ENCODE results near the gene CPNE1. TPM values are rescaled to one million over a fixed set of nuclear protein-coding genes. Genes with fewer than 3 reads are reported as not detected.
A peak's percentile ranks its signal among the peaks of the same experiment; 100 is the strongest.

Gene CPNE1
- total RNA-seq, 1 donor from 2014 or later, result 142 TPM

- Mint-ChIP-seq H3K4me1 (ENCODE audit: low read depth) (no peaks in the 10 kb centered on the region), H3K27me3 (ENCODE audit: low read depth) (no peaks in the 10 kb centered on the region), H3K27ac (ENCODE audit: unreplicated experiment) (no peak overlapping the region), H3K9me3 (ENCODE audit: low read depth) (peaks cover 8% of the 10 kb centered on the region), H3K36me3 (ENCODE audit: low read depth) (peaks cover 10% of the 10 kb centered on the region), H3K4me3 (ENCODE audit: unreplicated experiment) (no peak overlapping the region)
- TF ChIP-seq CTCF (IDR thresholded peaks at IDR 0.05), result no peak
- DNase-seq (ENCODE audit: low spot score), result no peak
These were observed 86.2 kb downstream of the CPNE1 start for GRCh38 chr20:35578469-35578868.

GRCh38 chr20:35576816-35577215 lies 87.9 kb downstream of the CPNE1 start:
- DNase-seq (ENCODE audit: low spot score), result peak; percentile 2
- peaks cover 15% of the 10 kb centered on the region for H3K36me3 Mint-ChIP-seq (ENCODE audit: low read depth)
- no peak for TF ChIP-seq CTCF (IDR thresholded peaks at IDR 0.05)
- H3K27ac Mint-ChIP-seq (ENCODE audit: unreplicated experiment), result no peak overlapping the region
- H3K4me1 Mint-ChIP-seq (ENCODE audit: low read depth), result no peaks in the 10 kb centered on the region
- no peaks in the 10 kb centered on the region for H3K27me3 Mint-ChIP-seq (ENCODE audit: low read depth)
- H3K9me3 Mint-ChIP-seq (ENCODE audit: low read depth), result peaks cover 12% of the 10 kb centered on the region
- no peak overlapping the region for H3K4me3 Mint-ChIP-seq (ENCODE audit: unreplicated experiment)

Other genes with a start within 250 kb of the CPNE1 start
- gene GDF5, start 226.7 kb downstream of the CPNE1 start, total RNA-seq, result 1.7 to 3.5 TPM (median 3.4 TPM) in 3 replicates
- gene CEP250, start 209.3 kb downstream of the CPNE1 start, total RNA-seq, result 33.1 to 43.6 TPM (median 38.4 TPM) in 3 replicates
- gene C20orf173, start 135.2 kb downstream of the CPNE1 start, total RNA-seq, result not detected in 3 replicates
- gene ERGIC3, start 122.8 kb downstream of the CPNE1 start, total RNA-seq, result 203 to 278 TPM (median 208 TPM) in 3 replicates
- 1.9 to 8.8 TPM (median 8.6 TPM) in 3 replicates for gene SPAG4, start 49.1 kb downstream of the CPNE1 start, total RNA-seq
- gene RBM12, start within 50 bp of the CPNE1 start, total RNA-seq, result 59.0 to 66.5 TPM (median 63.8 TPM) in 3 replicates
- 26.8 to 29.3 TPM (median 27.8 TPM) in 3 replicates for gene NFS1, start 34.5 kb upstream of the CPNE1 start, total RNA-seq
- gene ROMO1, start 34.5 kb upstream of the CPNE1 start, total RNA-seq, result 123 to 128 TPM (median 128 TPM) in 3 replicates
- 217 to 277 TPM (median 238 TPM) in 3 replicates for gene RBM39, start 77.4 kb upstream of the CPNE1 start, total RNA-seq
- gene PHF20, start 107.1 kb upstream of the CPNE1 start, total RNA-seq, result 42.2 to 46.1 TPM (median 44.6 TPM) in 3 replicates